GM23248 (cell line): ENCODE results near the gene VWA8. TPM values are rescaled to one million over a fixed set of nuclear protein-coding genes. Genes with fewer than 3 reads are reported as not detected.

Experiments
- DNase-seq: peaks from one replicate; pipeline ENCODE4 v3.0.0-alpha.2; 2015
- H2AFZ ChIP-seq: fragments of 200-600 bp; sonication (generic); 2 replicates; pipeline ENCODE4 v1.6.1; 2016; ENCODE audit warnings: antibody characterized with exemption
- H3F3A ChIP-seq: fragments of 200-600 bp; sonication (generic); 2 replicates; pipeline ENCODE4 v1.6.1; 2016; ENCODE audit warnings: mild to moderate bottlenecking, antibody characterized with exemption, mixed run types; ENCODE audit not compliant: insufficient read depth
- H3K27ac ChIP-seq: fragments of 200-600 bp; sonication (generic); 2 replicates; pipeline ENCODE4 v1.5.1; 2016; ENCODE audit warnings: mild to moderate bottlenecking
- H3K27me3 ChIP-seq: fragments of 200-600 bp; sonication (generic); replicated peaks from 2 replicates; pipeline ENCODE4 v1.6.1; 2016; ENCODE audit warnings: mild to moderate bottlenecking; ENCODE audit not compliant: insufficient read depth
- H3K36me3 ChIP-seq: fragments of 200-600 bp; sonication (generic); 2 replicates; pipeline ENCODE4 v1.6.1; 2016; ENCODE audit warnings: low read depth, mild to moderate bottlenecking
- H3K4me1 ChIP-seq: fragments of 200-600 bp; sonication (generic); 2 replicates; pipeline ENCODE4 v1.6.1; 2016; ENCODE audit warnings: mild to moderate bottlenecking; ENCODE audit not compliant: insufficient read depth
- H3K4me2 ChIP-seq: fragments of 200-600 bp; sonication (generic); one replicate; pipeline ENCODE4 v1.6.1; 2016; ENCODE audit warnings: mild to moderate bottlenecking; ENCODE audit not compliant: unreplicated experiment
- H3K4me3 ChIP-seq: fragments of 200-600 bp; sonication (generic); 2 replicates; pipeline ENCODE4 v1.5.1; 2016; ENCODE audit warnings: mild to moderate bottlenecking
- H3K79me2 ChIP-seq: fragments of 200-600 bp; sonication (generic); 2 replicates; pipeline ENCODE4 v1.6.1; 2016; ENCODE audit warnings: mild to moderate bottlenecking; ENCODE audit not compliant: insufficient read depth
- H3K9ac ChIP-seq: fragments of 200-600 bp; sonication (generic); 2 replicates; pipeline ENCODE4 v1.6.1; 2016; ENCODE audit warnings: mild to moderate bottlenecking
- H3K9me2 ChIP-seq: fragments of 200-600 bp; sonication (generic); 2 replicates; pipeline ENCODE4 v1.6.1; 2016; ENCODE audit warnings: mixed run types, mild to moderate bottlenecking, moderate library complexity; ENCODE audit not compliant: insufficient read depth
- H3K9me3 ChIP-seq: fragments of 200-600 bp; sonication (generic); one replicate; pipeline ENCODE4 v1.6.1; 2017; ENCODE audit warnings: low read depth
- H4K20me1 ChIP-seq: fragments of 200-600 bp; sonication (generic); 2 replicates; pipeline ENCODE4 v1.6.0; 2016; ENCODE audit not compliant: insufficient read depth
- EZH2 ChIP-seq: fragments of 200-600 bp; sonication (generic); IDR thresholded peaks from 2 replicates; pipeline ENCODE4 v1.6.1; 2018; ENCODE audit warnings: antibody characterized with exemption, mild to moderate bottlenecking; ENCODE audit not compliant: insufficient read depth, poor library complexity, severe bottlenecking
- EZH2phosphoT487 ChIP-seq: fragments of 200-600 bp; sonication (generic); IDR thresholded peaks from 2 replicates; pipeline ENCODE4 v1.6.1; 2018; ENCODE audit warnings: antibody characterized with exemption, moderate library complexity, mild to moderate bottlenecking, low read depth; ENCODE audit not compliant: insufficient read depth
- WGBS, 2 experiments: methylation state at CpG; one replicate each; pipeline ENCODE4 v1.1.6; 2015 to 2017; ENCODE audit warnings: low lambda C conversion rate in 2 of 2, low coverage in 1 of 2; ENCODE audit errors: missing lambda C conversion rate in 2 of 2; 5-methylcytosine and 5-hydroxymethylcytosine counted together
- in situ Hi-C: fragments of 300-500 bp; cut with MboI; formaldehyde crosslinking; loops from 2 replicates; pipeline ENCODE4 v1.15.0; 2020
- polyA plus RNA-seq: library from polyadenylated mRNA; unstranded; fragments of >200 nt; fragmentation: Nextera tagmentation; extraction: Ambion mirVana; gene quantifications from 2 replicates; pipeline ENCODE4 v1.2.1, GENCODE V29; 2016
- total RNA-seq: library from RNA; depleted of rRNA; stranded (reverse); fragments of >200 nt; shearing (Covaris generic); gene quantifications from 2 replicates; pipeline ENCODE4 v1.2.3, GENCODE V29; 2014

The VWA8 gene
- total and polyA plus RNA-seq, 2 experiments from 2014 or later: 3.9 to 10.1 TPM

DNA sequence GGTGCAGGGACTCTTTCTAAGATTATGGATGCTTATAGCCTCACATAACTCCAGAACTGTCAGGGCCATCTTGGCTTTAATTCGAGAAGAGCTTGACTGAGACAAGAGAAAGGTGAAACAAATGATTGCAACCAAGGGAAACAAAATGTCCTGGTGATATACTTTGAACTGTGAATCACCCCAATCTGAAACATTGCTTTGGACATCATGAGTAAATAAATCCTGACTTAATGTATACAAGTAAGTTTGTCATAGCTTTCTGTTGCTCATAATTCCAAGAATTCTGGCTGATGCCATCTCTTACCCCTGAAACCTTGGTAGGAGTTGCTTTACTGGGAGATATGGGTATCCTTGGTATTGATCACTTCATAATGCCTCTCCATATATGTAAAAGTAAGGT lies 5.8 kb upstream of the VWA8 start:
- Histone ChIP-seq H3K27ac (no peak overlapping the region), H3K36me3 (no peaks in the 10 kb centered on the region), H4K20me1 (no peaks in the 10 kb centered on the region), H2AFZ (no peak overlapping the region), H3K9me2 (no peaks in the 10 kb centered on the region), H3K4me1 (peaks cover 2% of the 10 kb centered on the region; the same call in 1 of the 2 replicates), H3F3A (peaks cover 6% of the 10 kb centered on the region; the same call in 1 of the 2 replicates), H3K27me3 (no peaks in the 10 kb centered on the region), H3K9ac (no peak overlapping the region), H3K9me3 (no peaks in the 10 kb centered on the region), H3K4me2 (no peak overlapping the region), H3K79me2 (no peaks in the 10 kb centered on the region), H3K4me3 (no peak overlapping the region)
- no peak for DNase-seq
- no peak for TF ChIP-seq EZH2
- in situ Hi-C loops: no loop called here
- 54 to 55% methylated on average over 1 of the region's 1 CpG for WGBS, 2 experiments

DNA sequence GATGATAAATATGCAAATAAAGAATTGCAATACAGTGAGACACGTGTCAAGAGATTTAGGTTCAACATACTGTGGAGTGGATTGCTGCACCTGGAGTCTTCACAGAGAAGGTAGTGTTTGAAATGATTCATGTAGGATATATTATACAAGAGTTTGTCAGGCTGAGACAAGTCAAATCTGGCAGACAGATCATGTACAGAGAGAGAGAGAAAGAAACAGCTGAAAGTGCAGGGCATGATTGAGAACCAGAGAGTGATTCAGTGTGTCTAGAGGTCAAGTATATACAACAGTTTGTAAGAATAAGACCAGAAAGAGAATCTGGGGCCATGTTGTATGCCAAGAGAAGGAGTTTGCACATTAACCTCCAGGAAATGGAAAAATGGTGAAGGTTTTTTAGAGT lies 2.1 kb upstream of the VWA8 start:
- no peaks in the 10 kb centered on the region for H3K9me2 ChIP-seq
- no peak overlapping the region for H3K9ac ChIP-seq
- WGBS, 2 experiments: 66 to 70% methylated on average over 1 of the region's 1 CpG
- H3K79me2 ChIP-seq: peaks cover 22% of the 10 kb centered on the region
- H3K36me3 ChIP-seq: no peaks in the 10 kb centered on the region
- no peaks in the 10 kb centered on the region for H4K20me1 ChIP-seq
- no peak overlapping the region for H3K4me3 ChIP-seq
- H3K4me1 ChIP-seq: peaks cover 5% of the 10 kb centered on the region; the same call in 1 of the 2 replicates
- TF ChIP-seq EZH2: no peak
- no peak for TF ChIP-seq EZH2phosphoT487
- no peaks in the 10 kb centered on the region for H3K9me3 ChIP-seq
- H3K27me3 ChIP-seq: no peaks in the 10 kb centered on the region
- H2AFZ ChIP-seq: no peak overlapping the region
- in situ Hi-C loops: no loop called here
- no peak overlapping the region for H3K4me2 ChIP-seq
- H3K27ac ChIP-seq: no peak overlapping the region
- H3F3A ChIP-seq: peaks cover 18% of the 10 kb centered on the region; the same call in 1 of the 2 replicates
- DNase-seq: no peak

DNA sequence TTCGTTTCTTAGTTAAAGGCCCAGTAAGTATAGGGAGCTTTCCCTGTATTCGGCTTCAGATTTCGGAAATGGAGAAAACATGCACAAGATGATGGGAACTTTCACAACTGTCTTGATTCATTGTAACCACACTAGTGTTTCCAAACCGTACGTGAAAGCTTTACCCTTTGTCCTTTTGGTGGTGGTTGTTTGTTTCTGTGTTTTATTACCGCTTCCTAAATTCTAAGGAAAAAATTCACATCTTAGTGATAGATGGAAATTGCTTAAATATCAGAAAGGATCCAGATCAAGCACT lies 504 bp upstream of the VWA8 start:
- H3K4me3 ChIP-seq: peak overlapping the region; percentile 82
- no peak for TF ChIP-seq EZH2
- no peak for TF ChIP-seq EZH2phosphoT487
- H3K4me1 ChIP-seq: peaks cover 5% of the 10 kb centered on the region; the same call in 1 of the 2 replicates
- no peak for DNase-seq
- H2AFZ ChIP-seq: peak overlapping the region; percentile 93
- no peaks in the 10 kb centered on the region for H3K27me3 ChIP-seq
- in situ Hi-C loops: no loop called here
- 10 to 17% methylated on average over 6 of the region's 6 CpGs for WGBS, 2 experiments
- peaks cover 18% of the 10 kb centered on the region; the same call in 1 of the 2 replicates for H3F3A ChIP-seq
- H3K9ac ChIP-seq: peak overlapping the region; percentile 79
- H3K27ac ChIP-seq: peak overlapping the region; percentile 71
- no peaks in the 10 kb centered on the region for H3K36me3 ChIP-seq
- no peaks in the 10 kb centered on the region for H3K9me3 ChIP-seq
- no peaks in the 10 kb centered on the region for H4K20me1 ChIP-seq
- no peaks in the 10 kb centered on the region for H3K9me2 ChIP-seq
- H3K79me2 ChIP-seq: peaks cover 38% of the 10 kb centered on the region
- H3K4me2 ChIP-seq: peak overlapping the region; percentile 78

DNA sequence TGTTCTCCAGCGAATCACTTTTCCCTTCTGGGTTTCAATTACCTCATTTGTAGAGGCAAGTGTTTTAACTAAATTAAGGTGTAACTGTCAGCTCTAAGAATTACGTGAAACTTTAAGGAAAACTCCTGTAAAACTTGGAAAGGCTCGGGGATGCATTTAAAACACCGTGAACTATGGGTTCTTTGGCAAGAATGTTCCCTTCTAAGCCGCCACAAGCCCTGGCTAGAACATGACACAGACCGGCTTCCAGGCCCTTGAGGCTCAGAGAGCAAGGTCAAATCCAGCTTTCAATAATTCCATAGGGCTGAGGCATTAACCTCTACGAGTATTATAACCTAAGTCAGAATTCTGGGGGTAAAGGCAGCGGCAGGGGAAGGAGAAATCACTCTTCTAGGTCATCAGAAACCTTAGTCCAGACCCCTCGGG lies 685 bp downstream of the VWA8 start:
- peak overlapping the region; percentile 93 for H3K4me2 ChIP-seq
- no peaks in the 10 kb centered on the region for H3K9me3 ChIP-seq
- no peaks in the 10 kb centered on the region for H3K27me3 ChIP-seq
- H3K27ac ChIP-seq: peak overlapping the region; percentile 71
- peaks cover 50% of the 10 kb centered on the region for H3K79me2 ChIP-seq
- no peaks in the 10 kb centered on the region for H3K36me3 ChIP-seq
- no peak for TF ChIP-seq EZH2
- no peak for TF ChIP-seq EZH2phosphoT487
- WGBS, 2 experiments: 1 to 3% methylated on average over 9 of the region's 9 CpGs
- H3F3A ChIP-seq: peaks cover 18% of the 10 kb centered on the region; the same call in 1 of the 2 replicates
- peak; percentile 71 for DNase-seq
- H3K4me3 ChIP-seq: peak overlapping the region; percentile 82
- peak overlapping the region; percentile 93 for H2AFZ ChIP-seq
- in situ Hi-C loops: no loop called here
- H3K9ac ChIP-seq: peak overlapping the region; percentile 79
- no peaks in the 10 kb centered on the region for H4K20me1 ChIP-seq
- H3K9me2 ChIP-seq: no peaks in the 10 kb centered on the region
- peaks cover 5% of the 10 kb centered on the region; the same call in 1 of the 2 replicates for H3K4me1 ChIP-seq

- Histone ChIP-seq H2AFZ (no peak overlapping the region), H3K9me2 (no peaks in the 10 kb centered on the region), H3K27ac (no peak overlapping the region), H3F3A (peaks cover 8% of the 10 kb centered on the region; the same call in 1 of the 2 replicates), H3K79me2 (peaks cover 87% of the 10 kb centered on the region), H3K4me3 (no peak overlapping the region), H4K20me1 (no peaks in the 10 kb centered on the region), H3K27me3 (no peaks in the 10 kb centered on the region), H3K4me1 (no peaks in the 10 kb centered on the region), H3K9me3 (no peaks in the 10 kb centered on the region), H3K4me2 (no peak overlapping the region), H3K36me3 (no peaks in the 10 kb centered on the region), H3K9ac (no peak overlapping the region)
- in situ Hi-C loops: no loop called here
- no peak for DNase-seq
- TF ChIP-seq EZH2 (no peak), EZH2phosphoT487 (no peak)
Measured at GRCh38 chr13:41956272-41956671, 4.6 kb downstream of the VWA8 start.
